Measurements from ENCODE around the gene TRMT10B.
"Not testable (repeated sequence)": the region's sequence is repeated elsewhere in the genome, so short reads cannot be mapped to it uniquely, and the experiment has no call there.

Gene TRMT10B

GRCh38 chr9:37758747-37759146 lies 5.1 kb downstream of the TRMT10B start:
- no peak for ATAC-seq

GRCh38 chr9:37760416-37761161 lies 7.0 kb downstream of the TRMT10B start:
- TF ChIP-seq ZFP30 (CRISPR knock-in tag; IDR thresholded peaks at IDR 0.05) = no peak
- TF ChIP-seq PATZ1 (CRISPR knock-in tag; IDR thresholded peaks at IDR 0.05; ENCODE audit: borderline replicate concordance) = no peak
- ATAC-seq = no peak

More at GRCh38 chr9:37758747-37759146, 5.1 kb downstream of the TRMT10B start:
- TF ChIP-seq CREB5 (CRISPR knock-in tag; IDR thresholded peaks at IDR 0.05; ENCODE audit: low read depth) = no peak
- no peak for TF ChIP-seq GLIS3 (CRISPR knock-in tag; IDR thresholded peaks at IDR 0.05)
- TF ChIP-seq CSRNP3 (CRISPR knock-in tag; IDR thresholded peaks at IDR 0.05) = no peak

- no peak for ATAC-seq
- TF ChIP-seq SNAI2 (CRISPR knock-in tag; IDR thresholded peaks at IDR 0.05) = no peak
- TF ChIP-seq ISL1 (CRISPR knock-in tag; IDR thresholded peaks at IDR 0.05) = no peak
- TF ChIP-seq ZC3H10 (CRISPR knock-in tag; IDR thresholded peaks at IDR 0.05) = no peak
- TF ChIP-seq OSR1 (CRISPR knock-in tag; IDR thresholded peaks at IDR 0.05) = no peak
Observed at GRCh38 chr9:37761511-37761910, 7.9 kb downstream of the TRMT10B start.

GRCh38 chr9:37765263-37765662 lies 11.7 kb downstream of the TRMT10B start:
- not testable (repeated sequence) for ATAC-seq

GRCh38 chr9:37769306-37769705 lies 15.7 kb downstream of the TRMT10B start:
- TF ChIP-seq GLIS3 (CRISPR knock-in tag; IDR thresholded peaks at IDR 0.05) (no peak), ZFP30 (CRISPR knock-in tag; IDR thresholded peaks at IDR 0.05) (no peak), ESRRG (CRISPR knock-in tag; IDR thresholded peaks at IDR 0.05) (no peak), PPARA (CRISPR knock-in tag; IDR thresholded peaks at IDR 0.05; ENCODE audit: borderline replicate concordance) (no peak), ZNF565 (CRISPR knock-in tag; conservative IDR thresholded peaks at IDR 0.05; ENCODE audit: low read depth) (no peak), RARB (CRISPR knock-in tag; IDR thresholded peaks at IDR 0.05) (no peak), ISL1 (CRISPR knock-in tag; IDR thresholded peaks at IDR 0.05) (no peak), ZNF8 (CRISPR knock-in tag; IDR thresholded peaks at IDR 0.05) (no peak)

GRCh38 chr9:37769995-37770394 lies 16.4 kb downstream of the TRMT10B start:
- no peak for ATAC-seq
- TF ChIP-seq ZNF565 (CRISPR knock-in tag; conservative IDR thresholded peaks at IDR 0.05; ENCODE audit: low read depth) (no peak), ESRRG (CRISPR knock-in tag; IDR thresholded peaks at IDR 0.05) (no peak), TOX (CRISPR knock-in tag; IDR thresholded peaks at IDR 0.05; ENCODE audit: borderline replicate concordance) (no peak), ZFP3 (CRISPR knock-in tag; IDR thresholded peaks at IDR 0.05) (no peak), ZNF8 (CRISPR knock-in tag; IDR thresholded peaks at IDR 0.05) (no peak), ZNF70 (CRISPR knock-in tag; IDR thresholded peaks at IDR 0.05) (no peak), TSHZ2 (CRISPR knock-in tag; IDR thresholded peaks at IDR 0.05) (no peak), CREB5 (CRISPR knock-in tag; IDR thresholded peaks at IDR 0.05; ENCODE audit: low read depth) (no peak), SNAI2 (CRISPR knock-in tag; IDR thresholded peaks at IDR 0.05) (no peak), GLIS3 (CRISPR knock-in tag; IDR thresholded peaks at IDR 0.05) (no peak), ZC3H10 (CRISPR knock-in tag; IDR thresholded peaks at IDR 0.05) (no peak), BACH2 (CRISPR knock-in tag; IDR thresholded peaks at IDR 0.05; ENCODE audit: borderline replicate concordance) (no peak), RARB (CRISPR knock-in tag; IDR thresholded peaks at IDR 0.05) (no peak)

More at GRCh38 chr9:37769306-37769705, 15.7 kb downstream of the TRMT10B start:
- ATAC-seq = no peak

All from SK-N-SH treated with all-trans-retinoic acid at 6 μM for 48 hours (cell line).